Measurements from ENCODE around the gene CYFIP2.

The CYFIP2 gene

DNA sequence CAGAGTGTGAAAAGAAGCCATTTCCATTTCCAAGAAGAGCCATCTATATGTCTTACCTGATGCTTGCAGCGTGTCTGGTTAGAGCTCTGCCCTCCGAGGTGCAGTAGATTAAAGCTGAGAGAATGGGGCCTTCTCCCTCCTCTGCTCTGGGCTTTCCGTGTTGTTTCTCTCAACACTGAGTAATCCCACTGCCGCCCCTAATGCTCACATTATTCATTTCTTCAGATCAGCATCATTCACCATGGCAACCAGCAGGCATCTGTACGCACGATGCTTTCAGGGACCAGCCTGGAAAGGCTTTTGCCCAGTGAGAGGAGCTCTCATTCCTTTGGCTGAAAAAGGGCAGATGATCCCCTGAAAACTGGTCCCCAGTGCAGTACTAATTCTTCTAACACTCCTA lies 79.6 kb downstream of the CYFIP2 start:
- no peak overlapping the region for H3K4me3 ChIP-seq (ENCODE audit: low read depth, low read length)
- TF ChIP-seq, protein P1, sequence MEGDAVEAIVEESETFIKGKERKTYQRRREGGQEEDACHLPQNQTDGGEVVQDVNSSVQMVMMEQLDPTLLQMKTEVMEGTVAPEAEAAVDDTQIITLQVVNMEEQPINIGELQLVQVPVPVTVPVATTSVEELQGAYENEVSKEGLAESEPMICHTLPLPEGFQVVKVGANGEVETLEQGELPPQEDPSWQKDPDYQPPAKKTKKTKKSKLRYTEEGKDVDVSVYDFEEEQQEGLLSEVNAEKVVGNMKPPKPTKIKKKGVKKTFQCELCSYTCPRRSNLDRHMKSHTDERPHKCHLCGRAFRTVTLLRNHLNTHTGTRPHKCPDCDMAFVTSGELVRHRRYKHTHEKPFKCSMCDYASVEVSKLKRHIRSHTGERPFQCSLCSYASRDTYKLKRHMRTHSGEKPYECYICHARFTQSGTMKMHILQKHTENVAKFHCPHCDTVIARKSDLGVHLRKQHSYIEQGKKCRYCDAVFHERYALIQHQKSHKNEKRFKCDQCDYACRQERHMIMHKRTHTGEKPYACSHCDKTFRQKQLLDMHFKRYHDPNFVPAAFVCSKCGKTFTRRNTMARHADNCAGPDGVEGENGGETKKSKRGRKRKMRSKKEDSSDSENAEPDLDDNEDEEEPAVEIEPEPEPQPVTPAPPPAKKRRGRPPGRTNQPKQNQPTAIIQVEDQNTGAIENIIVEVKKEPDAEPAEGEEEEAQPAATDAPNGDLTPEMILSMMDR (IDR thresholded peaks at IDR 0.05; ENCODE audit: borderline replicate concordance, insufficient read depth, low read depth, low read length): no peak

DNA sequence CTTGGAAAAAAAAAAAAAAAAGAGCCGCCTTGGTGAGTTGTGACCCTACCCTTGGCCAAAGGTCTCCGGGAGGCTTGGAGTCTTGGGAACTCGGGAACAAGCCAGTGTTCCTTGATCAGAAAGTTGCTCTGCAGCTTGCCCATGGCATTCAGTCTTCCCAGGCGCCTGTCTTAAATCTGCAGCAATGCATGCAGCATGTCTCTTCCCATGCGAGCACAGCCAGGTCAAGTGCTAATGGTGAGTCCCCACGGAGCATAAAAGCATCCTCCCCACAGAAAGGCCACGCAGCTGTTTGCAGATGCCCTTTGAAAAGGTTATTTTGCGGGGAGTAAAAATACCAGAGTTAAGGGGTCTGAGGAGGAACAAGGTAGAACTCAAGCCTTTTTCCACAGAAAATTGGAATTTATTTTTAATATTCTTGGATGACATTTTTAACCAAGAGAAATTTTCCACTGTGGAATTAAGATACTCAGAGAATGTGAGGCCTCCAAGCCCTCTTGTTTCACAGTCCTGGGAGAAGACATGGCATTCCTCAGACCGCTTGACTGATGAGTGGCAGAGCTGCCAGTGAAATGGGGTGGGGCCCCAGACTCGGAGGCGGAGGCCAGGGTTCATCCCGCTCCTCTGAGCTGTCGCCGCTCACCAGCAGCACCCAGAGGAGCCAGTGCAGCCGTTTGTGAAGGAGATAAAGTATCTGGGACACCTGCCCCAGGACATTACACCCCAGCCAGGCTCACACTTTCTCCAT lies 81.6 kb downstream of the CYFIP2 start:
- TF ChIP-seq, protein P1 (IDR thresholded peaks at IDR 0.05; ENCODE audit: borderline replicate concordance, insufficient read depth, low read depth, low read length): no peak

DNA sequence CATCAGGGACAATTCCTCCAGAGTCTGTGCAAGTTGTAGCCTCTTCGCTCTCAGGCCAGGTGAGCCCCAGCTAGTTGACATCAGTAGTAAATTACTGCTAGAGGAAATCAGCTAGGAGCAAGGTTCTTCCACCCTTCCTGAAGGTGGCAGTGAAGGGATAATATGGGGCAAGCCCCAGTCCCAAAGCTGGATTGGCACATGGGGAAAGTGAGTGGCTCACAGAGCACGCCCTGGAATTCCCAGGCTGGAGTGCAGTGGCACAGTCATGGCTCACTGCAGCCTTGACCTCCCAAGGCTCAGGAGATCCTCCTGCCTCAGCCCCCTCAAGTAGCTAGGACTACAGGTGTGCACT lies 82.1 kb downstream of the CYFIP2 start:
- no peak overlapping the region for H3K4me3 ChIP-seq (ENCODE audit: low read depth, low read length)
- TF ChIP-seq, protein P1 (IDR thresholded peaks at IDR 0.05; ENCODE audit: borderline replicate concordance, insufficient read depth, low read depth, low read length): no peak

More for the DNA sequence above, 81.6 kb downstream of the CYFIP2 start:
- no peak overlapping the region for H3K4me3 ChIP-seq (ENCODE audit: low read depth, low read length)

DNA sequence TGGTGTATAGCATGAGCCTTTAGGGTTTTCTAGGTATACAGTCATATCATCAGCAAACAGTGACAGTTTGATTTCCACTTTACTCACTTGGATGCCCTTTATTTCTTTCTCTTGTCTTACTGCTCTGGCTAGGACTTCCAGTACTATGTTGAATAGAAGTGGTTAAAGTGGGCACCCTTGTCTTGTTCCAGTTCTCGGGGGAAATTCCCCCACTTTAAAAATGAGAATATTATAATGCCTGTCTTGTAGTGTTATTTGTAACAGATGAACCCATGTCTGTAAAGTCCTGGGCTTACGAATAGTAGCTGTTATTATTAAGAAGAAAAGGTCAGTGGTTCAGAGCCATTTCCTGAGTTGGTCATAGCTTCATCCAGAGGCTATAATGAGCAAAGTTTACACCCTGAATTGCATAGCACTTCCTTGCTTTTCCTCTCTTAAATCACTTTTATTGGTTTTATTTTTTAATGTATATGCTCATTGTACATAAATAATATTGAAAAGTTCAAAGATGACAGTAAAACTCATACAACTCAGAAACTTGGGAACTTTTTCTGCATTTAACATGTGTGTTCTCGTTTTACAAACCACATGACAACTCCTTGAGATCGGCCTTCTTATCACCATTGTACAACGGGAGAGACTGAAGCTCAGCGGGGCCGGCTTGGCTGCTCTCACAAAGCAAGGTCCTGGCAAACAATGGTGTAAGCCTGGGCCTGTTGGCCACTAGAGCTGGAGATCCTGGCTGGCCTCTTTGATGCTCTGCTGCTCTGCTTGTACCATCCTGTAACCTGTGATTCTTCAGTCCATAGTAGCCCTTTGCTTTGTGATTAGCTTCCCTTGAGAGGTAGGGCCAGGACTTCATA lies 85.2 kb downstream of the CYFIP2 start:
- TF ChIP-seq, protein P1 (IDR thresholded peaks at IDR 0.05; ENCODE audit: borderline replicate concordance, insufficient read depth, low read depth, low read length): no peak
- H3K4me3 ChIP-seq (ENCODE audit: low read depth, low read length): no peak overlapping the region

DNA sequence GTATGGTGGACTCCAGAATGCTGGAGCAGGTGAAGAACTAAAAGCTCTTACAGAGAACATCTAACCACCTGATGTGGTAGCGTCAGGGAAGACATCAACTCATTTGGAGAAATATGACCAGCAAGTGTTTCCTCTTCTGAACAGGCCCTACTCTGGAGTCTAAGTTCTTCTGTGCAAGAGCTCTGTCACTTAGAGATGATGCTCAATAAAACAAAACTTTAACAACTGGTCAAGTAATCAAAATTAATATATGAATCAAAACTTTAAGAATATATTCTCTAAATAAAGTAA lies 85.8 kb downstream of the CYFIP2 start:
- TF ChIP-seq, protein P1 (IDR thresholded peaks at IDR 0.05; ENCODE audit: borderline replicate concordance, insufficient read depth, low read depth, low read length): no peak
- H3K4me3 ChIP-seq (ENCODE audit: low read depth, low read length): no peak overlapping the region

DNA sequence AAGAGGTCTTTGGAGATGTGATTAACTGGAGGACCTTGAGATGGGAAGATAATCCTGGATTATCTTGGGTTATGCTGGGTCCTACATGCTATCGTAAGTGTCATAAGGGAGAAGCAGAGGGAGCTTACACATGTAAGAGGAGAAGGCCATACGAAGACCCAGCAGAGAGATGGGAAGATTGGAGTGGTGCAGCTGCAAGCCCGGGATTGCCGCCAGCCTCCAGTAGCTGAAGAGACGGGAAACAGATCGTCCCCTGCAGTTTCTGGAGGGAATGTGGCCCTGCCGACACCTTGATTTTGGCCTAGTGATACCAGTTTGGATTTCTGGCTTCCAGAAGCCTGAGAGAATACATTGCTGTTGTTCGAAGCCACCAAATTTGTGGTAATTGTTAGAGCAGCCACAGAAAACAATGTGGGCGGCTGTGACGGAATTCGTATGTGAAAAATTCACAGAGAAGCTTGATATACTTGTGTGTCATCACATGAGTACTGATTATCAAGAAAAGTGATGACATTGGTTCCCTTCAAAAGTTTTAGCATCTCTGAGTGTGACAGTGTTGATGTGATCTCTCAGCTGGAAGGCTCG lies 86.9 kb downstream of the CYFIP2 start:
- TF ChIP-seq, protein P1 (IDR thresholded peaks at IDR 0.05; ENCODE audit: borderline replicate concordance, insufficient read depth, low read depth, low read length): no peak
- no peak overlapping the region for H3K4me3 ChIP-seq (ENCODE audit: low read depth, low read length)
